ENCODE data around the gene ARRDC2.

The ARRDC2 gene

GRCh38 chr19:17974551-17974950, 33.4 kb upstream of the ARRDC2 start:
- no peak overlapping the region for H3K4me3 ChIP-seq (replicated peaks; ENCODE audit: low read depth, low read length)
- DNase-seq (ENCODE audit: extremely low read depth, insufficient read length), result no peak
- TF ChIP-seq CTCF (IDR thresholded peaks at IDR 0.05; ENCODE audit: insufficient read depth, low read length, poor library complexity, severe bottlenecking), result no peak
- H3K27me3 ChIP-seq (replicated peaks; ENCODE audit: control insufficient read depth, insufficient read depth, low read length), result no peaks in the 10 kb centered on the region; the same call in 1 of the 2 replicates
- no peaks in the 10 kb centered on the region for H3K36me3 ChIP-seq (ENCODE audit: control insufficient read depth, insufficient read depth, low read length)

- no peaks in the 10 kb centered on the region for H3K36me3 ChIP-seq (ENCODE audit: control insufficient read depth, insufficient read depth, low read length)
- no peak for DNase-seq (ENCODE audit: extremely low read depth, insufficient read length)
- H3K27me3 ChIP-seq (replicated peaks; ENCODE audit: control insufficient read depth, insufficient read depth, low read length), result no peaks in the 10 kb centered on the region; the same call in 1 of the 2 replicates
- no peak for TF ChIP-seq CTCF (IDR thresholded peaks at IDR 0.05; ENCODE audit: insufficient read depth, low read length, poor library complexity, severe bottlenecking)
- H3K4me3 ChIP-seq (replicated peaks; ENCODE audit: low read depth, low read length), result no peak overlapping the region
These were observed 32.9 kb upstream of the ARRDC2 start for GRCh38 chr19:17975032-17975431.

DNA sequence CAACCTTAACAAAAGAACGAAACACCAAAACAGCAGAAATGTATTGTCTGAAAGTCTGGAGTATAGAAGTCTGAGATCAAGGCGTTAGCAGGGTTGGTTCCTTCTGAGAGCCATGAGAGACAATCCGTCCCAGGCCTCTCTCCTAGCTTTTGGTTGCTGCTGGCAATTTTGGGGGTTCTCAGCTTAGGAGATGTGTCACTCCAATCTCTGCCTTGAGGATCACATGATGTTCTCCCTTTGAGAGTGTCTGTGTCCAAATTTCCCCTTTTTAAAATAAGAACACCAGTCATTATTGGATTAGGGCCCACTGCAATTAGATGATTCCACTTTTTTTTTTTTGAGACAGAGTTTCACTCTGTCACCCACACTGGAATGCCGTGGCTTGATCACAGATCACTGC, 30.9 kb upstream of the ARRDC2 start:
- no peak for TF ChIP-seq CTCF (IDR thresholded peaks at IDR 0.05; ENCODE audit: insufficient read depth, low read length, poor library complexity, severe bottlenecking)
- no peak for DNase-seq (ENCODE audit: extremely low read depth, insufficient read length)
- H3K27me3 ChIP-seq (replicated peaks; ENCODE audit: control insufficient read depth, insufficient read depth, low read length), result no peaks in the 10 kb centered on the region; the same call in none of the 2 replicates
- no peak overlapping the region for H3K4me3 ChIP-seq (replicated peaks; ENCODE audit: low read depth, low read length)
- H3K36me3 ChIP-seq (ENCODE audit: control insufficient read depth, insufficient read depth, low read length), result no peaks in the 10 kb centered on the region

DNA sequence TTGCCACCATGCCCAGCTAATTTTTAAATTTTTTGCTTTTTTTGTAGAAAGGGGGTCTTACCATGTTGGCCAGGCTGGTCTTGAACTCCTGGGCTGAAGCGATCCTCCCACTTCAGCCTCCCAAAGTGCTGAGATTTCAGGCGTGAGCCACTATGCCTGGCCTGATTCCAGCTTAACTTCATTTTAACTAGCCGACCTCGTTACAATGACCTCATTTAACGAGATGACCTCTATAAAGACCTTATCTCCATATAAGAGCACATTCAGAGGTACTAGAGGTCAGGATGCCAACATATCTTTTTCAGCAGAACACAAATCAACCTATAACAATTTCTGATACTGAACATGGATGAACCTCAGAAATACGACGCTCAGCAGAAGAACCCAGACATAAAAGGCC, 30.5 kb upstream of the ARRDC2 start:
- Histone ChIP-seq H3K4me3 (replicated peaks; ENCODE audit: low read depth, low read length) (no peak overlapping the region), H3K36me3 (ENCODE audit: control insufficient read depth, insufficient read depth, low read length) (no peaks in the 10 kb centered on the region), H3K27me3 (replicated peaks; ENCODE audit: control insufficient read depth, insufficient read depth, low read length) (no peaks in the 10 kb centered on the region; the same call in none of the 2 replicates)
- no peak for DNase-seq (ENCODE audit: extremely low read depth, insufficient read length)
- TF ChIP-seq CTCF (IDR thresholded peaks at IDR 0.05; ENCODE audit: insufficient read depth, low read length, poor library complexity, severe bottlenecking), result no peak

- TF ChIP-seq CTCF (IDR thresholded peaks at IDR 0.05; ENCODE audit: insufficient read depth, low read length, poor library complexity, severe bottlenecking), result no peak
- Histone ChIP-seq H3K27me3 (replicated peaks; ENCODE audit: control insufficient read depth, insufficient read depth, low read length) (no peaks in the 10 kb centered on the region; the same call in 1 of the 2 replicates), H3K4me3 (replicated peaks; ENCODE audit: low read depth, low read length) (no peak overlapping the region), H3K36me3 (ENCODE audit: control insufficient read depth, insufficient read depth, low read length) (no peaks in the 10 kb centered on the region)
- no peak for DNase-seq (ENCODE audit: extremely low read depth, insufficient read length)
These were observed 26.4 kb upstream of the ARRDC2 start for GRCh38 chr19:17981611-17982010.

DNA sequence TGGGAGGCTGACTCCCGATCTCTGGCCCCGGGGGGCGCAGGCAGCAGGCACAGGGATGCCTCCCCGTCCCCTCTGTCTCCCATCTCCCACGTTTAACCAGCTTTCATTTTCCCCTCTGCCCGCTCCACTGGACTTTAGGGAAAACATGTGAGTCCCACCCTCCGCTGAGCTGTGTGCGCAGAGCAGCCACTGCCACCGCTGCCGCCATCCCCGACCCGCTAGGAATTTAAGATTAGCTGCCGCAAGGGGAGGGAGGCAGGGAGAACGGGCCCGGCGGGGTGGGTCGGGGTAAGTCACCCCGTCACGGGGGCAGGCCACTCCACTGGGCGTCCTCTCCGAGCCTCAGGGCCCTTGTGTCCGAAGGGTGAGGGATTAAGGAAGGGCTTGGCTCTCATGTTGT, 25.5 kb upstream of the ARRDC2 start:
- H3K36me3 ChIP-seq (ENCODE audit: control insufficient read depth, insufficient read depth, low read length), result no peaks in the 10 kb centered on the region
- no peak overlapping the region for H3K4me3 ChIP-seq (replicated peaks; ENCODE audit: low read depth, low read length)
- no peak for TF ChIP-seq CTCF (IDR thresholded peaks at IDR 0.05; ENCODE audit: insufficient read depth, low read length, poor library complexity, severe bottlenecking)
- no peaks in the 10 kb centered on the region; the same call in 1 of the 2 replicates for H3K27me3 ChIP-seq (replicated peaks; ENCODE audit: control insufficient read depth, insufficient read depth, low read length)
- DNase-seq (ENCODE audit: extremely low read depth, insufficient read length), result no peak
